GM18951 (cell line): ENCODE data around the gene GRIK4.

ENCODE experiments used
- POLR2A ChIP-seq: IDR thresholded peaks from 4 replicates; pipeline ENCODE4 v1.6.1; 2011; ENCODE audit warnings: mild to moderate bottlenecking; ENCODE audit not compliant: insufficient read length, insufficient read depth; ENCODE audit errors: extremely low read depth
- in situ Hi-C: fragments of 300-500 bp; cut with MboI; formaldehyde crosslinking; loops from one replicate; pipeline ENCODE4 v1.12.0; 2022; ENCODE audit warnings: low sequenced_read_pairs, mixed read lengths, inconsistent platforms; ENCODE audit not compliant: unreplicated experiment

Gene GRIK4

DNA sequence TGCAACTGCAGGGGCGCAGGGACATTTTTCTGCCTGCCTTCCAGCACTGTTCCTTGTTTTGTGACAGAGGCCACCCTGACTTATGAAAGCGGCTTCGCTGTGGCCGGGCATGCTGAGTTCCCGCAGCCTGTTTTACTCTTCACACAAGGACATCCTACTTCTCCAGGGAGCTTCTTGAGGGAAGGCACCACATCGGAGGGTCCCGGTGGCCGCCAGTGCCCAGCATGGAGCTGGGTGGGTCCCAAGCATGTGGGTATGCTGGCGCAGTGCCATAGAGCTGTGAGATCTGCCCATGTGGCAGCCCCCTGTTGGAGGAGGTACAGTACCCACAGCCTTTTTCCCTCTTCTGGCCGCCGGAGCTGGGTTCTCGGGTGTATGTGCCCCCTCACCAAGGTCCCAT lies 136.1 kb downstream of the GRIK4 start:
- TF ChIP-seq POLR2A = no peak
- in situ Hi-C loops = no loop called here

DNA sequence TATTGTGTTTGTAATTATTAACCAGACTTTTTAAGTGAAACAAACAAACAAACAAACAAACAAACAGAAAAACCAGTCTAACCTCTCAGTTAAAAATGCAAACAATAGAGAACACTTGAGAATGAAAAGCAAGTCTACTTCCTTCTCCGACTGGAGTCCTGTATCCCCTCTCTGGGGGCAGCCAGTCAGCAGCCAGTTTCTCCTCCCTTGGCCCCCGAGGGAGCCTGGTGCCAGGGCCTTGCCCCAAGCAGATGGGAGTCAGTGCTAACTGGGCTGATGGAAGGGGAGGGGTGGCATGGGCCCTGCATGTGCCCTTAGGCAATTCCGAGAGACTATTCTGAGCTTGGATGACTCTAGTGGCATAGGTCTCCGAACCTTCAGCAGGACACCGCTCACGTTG lies 137.2 kb downstream of the GRIK4 start:
- in situ Hi-C loops = no loop called here
- TF ChIP-seq POLR2A = no peak

DNA sequence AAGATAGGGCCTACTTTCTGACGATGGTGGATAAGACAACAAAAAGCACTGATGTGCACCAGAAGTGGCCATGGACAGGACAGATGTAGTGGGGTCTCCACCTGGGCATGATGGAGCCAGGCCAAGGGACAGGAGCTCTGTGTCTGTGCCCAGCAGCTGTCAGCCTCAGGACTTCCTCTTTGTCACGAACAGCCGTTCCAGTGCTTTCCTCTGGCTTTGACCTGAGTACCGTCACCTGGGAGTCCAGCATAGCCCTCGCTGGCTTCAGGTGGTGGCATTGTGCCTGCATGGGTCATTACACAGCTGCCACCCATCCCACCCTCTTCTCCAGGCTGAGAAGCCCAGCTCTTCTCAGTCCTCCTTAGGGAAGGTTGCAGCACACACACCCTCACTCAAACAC lies 137.8 kb downstream of the GRIK4 start:
- in situ Hi-C loops = no loop called here
- no peak for TF ChIP-seq POLR2A

DNA sequence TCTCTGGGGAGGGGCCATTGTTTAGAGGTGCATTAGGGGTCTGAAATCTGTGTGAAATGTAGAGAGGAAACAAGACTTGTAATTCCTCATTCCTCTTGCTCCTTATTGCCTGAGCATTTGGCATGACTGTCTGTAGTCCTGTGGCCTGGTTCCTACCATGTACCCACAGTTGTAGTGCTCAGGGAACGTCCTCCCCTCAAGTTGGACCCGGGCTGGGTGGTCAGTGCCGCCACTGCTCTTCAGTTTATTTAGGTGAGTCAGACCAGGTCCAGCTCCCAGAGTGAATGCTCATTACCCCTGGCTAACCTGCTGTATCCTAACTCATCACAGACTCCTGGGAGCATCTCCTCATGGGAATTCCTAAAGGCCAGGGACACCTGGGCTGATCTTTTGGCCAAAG lies 139.8 kb downstream of the GRIK4 start:
- TF ChIP-seq POLR2A = no peak
- in situ Hi-C loops = no loop called here

DNA sequence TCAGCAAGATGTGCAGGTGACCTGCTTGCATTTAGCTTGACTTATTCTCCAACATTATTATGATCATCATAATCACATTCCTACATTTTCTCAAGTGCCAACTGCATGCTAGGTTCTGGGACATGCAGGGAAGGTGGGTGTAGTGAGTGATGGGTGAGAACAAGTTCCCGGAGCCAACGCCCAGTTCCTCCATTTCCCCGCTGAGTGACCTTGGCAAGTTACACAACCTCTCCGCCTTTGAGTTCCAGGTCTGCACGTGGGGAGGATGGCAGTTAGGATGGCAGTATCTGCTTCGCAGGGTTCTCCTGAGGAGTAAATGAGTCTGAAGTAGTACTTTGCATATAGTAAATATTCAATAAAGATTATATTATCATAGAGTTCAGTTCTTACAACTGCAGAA lies 140.3 kb downstream of the GRIK4 start:
- no peak for TF ChIP-seq POLR2A
- in situ Hi-C loops = no loop called here

DNA sequence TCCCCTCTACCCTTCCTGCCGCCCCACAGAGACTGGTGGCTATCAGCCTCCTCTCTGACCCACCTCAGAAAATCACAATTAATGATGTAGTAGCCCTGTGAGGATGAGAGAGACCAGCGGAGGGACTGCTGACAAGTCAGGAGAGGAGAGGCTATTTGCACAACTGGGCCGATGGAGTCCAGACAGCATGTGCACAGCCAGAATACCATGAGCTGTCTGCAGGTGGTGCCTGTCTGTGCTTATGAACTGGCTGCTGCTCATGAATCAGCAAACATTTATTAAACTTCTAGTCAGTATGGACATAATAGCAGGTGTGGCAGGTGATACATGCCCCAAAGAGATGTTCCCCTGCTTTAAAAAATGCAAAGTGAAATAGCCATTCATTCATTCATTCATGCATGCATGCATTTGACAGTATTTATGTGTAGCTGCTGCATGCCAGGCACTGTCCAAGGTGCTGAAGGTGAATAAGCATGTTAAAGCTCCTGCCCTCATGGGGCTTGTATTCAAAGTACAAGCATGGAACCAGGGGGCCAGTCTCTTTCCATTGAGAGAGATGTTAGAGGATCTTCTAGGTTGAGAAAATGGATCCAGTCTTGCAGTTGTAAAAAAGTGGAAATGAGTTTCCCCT lies 141.3 kb downstream of the GRIK4 start:
- no peak for TF ChIP-seq POLR2A
- in situ Hi-C loops = no loop called here

DNA sequence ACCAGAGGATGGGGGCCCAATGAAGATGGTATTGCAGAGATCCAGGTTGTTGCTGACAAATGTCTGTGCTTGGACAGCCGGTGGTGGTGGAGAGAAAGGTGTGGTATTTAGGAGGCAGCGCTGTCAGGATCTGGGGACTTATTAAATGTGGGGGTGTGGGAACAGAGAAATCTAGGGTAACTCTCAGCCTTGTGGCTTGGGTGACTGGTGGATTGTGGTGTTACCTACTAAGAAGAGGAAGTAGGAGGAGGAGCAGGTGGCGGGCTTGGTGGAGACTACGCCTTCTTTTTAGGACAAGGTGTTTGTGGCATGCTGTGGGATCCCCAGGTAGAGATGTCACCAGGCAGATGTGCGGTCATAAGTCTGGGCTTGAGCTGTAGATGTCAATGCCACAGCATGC lies 144.0 kb downstream of the GRIK4 start:
- no peak for TF ChIP-seq POLR2A
- in situ Hi-C loops = no loop called here

DNA sequence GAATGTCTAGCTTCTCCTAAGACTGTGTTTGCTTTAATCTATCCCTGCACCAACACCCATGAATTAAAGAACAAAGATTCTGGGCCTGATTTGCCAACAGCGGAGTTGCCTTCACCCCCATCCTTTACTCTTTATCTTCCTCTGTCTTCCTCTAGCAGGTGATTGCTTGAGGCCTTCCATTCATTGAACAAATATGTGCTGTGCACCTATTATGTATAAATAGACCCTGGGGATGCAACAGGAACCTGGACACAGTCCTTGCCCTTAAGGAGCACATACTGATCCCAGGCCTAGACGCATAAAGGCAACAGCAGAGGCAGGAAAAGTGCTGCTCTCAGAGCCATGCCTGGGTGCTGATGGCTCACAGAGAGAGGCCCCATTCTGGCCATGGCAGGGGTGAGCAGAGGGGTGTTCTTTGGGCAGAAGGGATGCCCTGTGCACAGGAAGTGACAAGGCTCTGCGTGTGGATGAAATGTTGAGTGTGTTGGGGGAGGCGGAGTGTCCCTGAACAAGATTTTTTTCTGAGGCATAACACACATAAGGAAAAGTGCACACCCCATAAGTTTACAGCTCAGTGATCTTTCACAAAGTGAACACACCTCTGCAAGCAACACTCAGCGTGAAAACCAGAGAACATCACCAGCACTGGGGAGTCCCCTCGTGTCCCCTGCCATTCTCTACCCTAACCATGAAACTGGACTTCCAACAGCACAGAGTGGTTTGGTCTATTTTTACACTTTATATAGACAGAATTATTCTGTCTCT lies 145.9 kb downstream of the GRIK4 start:
- in situ Hi-C loops = no loop called here
- no peak for TF ChIP-seq POLR2A

DNA sequence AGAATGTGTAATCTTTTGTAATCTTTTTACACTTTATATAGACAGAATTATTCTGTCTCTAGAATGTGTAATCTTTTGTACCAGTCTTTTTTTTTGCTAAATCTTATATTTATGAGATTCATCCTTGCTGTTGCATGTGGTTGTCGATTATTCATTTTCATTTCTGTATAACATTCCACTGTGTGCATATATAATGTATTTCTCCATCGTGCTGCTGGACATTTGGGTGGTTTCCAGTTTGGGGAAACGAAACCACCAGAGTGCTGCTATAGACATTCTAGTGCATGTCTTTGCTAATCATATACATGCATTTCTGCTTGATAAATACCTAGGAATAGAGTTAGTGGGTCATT lies 146.5 kb downstream of the GRIK4 start:
- in situ Hi-C loops = no loop called here
- TF ChIP-seq POLR2A = no peak

DNA sequence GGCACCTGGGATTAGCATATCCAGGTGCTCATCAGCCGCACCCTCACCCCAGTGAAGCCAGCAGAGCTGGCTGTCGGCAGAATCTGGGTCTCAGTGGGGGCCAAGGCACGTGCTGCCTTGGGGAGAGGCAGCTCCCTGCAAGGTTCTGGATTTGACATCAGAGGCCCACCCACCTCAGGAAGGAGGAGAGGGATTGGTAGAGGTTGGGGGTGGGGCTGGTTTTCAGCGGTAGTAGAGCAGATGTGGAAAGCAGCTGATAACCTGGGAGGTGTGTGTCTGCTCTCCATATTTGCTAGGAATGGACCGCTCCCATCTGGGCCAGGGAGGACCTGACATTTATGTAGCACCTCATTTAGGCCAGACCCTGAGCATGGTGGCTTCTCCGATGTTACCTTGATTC lies 147.5 kb downstream of the GRIK4 start:
- no peak for TF ChIP-seq POLR2A
- in situ Hi-C loops = no loop called here

DNA sequence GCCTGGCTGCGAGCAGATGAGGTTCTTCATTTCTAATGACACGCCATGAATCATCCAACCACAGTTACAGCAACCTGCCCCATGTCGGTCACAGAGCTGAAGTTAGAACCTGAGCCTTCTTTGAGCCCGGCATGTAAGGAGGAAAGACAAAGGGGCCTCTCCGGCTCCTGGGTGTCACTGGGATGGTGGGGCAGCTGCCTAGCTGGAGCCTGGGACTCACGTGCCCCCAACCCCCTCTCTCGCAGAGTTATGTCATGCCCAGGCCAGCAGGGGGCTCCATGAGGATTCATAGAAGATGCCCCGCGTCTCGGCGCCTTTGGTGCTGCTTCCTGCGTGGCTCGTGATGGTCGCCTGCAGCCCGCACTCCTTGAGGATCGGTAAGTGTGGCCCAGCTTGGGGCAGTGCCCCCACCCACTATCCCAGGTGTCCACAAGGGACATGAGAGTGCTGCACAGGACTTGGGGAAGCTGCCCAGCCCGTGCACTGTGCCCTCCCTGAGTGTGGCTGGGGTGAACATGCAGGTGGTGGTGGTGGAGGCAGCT lies 148.5 kb downstream of the GRIK4 start:
- in situ Hi-C loops = no loop called here
- TF ChIP-seq POLR2A = no peak

DNA sequence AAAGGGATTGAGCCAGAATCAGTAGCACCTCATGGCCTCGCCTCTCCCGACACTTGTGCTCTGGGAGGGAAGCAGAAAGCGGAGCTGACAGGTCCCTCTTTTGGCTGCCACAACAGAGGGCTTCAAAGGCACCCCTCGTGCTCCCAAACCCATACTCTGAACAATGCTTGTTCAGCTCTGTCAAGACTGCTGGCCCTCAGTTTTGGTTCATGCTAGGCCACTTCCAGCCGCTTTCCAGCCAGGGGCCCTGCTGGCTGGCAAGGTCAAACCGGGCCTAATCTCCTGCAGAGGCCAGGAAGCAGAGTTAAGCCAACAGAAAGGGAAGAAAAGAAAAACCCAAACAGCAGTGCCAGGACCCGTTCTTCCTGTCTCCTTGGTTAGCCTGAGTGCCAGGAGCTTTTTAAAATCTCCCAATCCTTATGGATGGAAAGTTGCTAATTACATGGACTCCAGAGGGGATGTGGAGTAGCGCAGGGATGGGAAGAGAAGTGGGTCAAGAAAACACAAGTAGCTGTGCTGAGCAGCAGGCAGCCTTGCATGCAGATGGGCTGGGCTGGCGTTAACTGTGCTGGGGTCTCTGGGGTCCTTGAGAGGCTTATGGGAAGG lies 150.6 kb downstream of the GRIK4 start:
- in situ Hi-C loops = no loop called here
- TF ChIP-seq POLR2A = no peak

DNA sequence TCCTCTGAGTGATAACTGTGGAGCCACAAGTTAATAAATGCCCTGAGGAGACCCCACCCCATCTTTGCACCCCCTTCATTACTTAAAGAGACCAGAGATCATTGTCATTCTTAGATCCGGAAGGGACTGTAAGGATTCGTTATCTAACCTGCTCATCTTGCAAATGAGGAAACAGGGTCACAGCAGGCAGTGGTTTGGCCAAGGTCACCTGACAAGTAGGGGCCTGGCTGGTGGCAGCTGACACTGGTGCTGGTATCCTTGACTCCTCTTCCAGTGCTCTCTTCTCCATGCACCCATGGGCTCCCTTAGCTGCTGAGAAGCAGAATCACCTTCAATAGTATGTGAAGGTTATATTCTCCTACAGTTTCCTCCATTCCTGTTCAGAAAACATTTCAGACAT lies 151.6 kb downstream of the GRIK4 start:
- no peak for TF ChIP-seq POLR2A
- in situ Hi-C loops = no loop called here

DNA sequence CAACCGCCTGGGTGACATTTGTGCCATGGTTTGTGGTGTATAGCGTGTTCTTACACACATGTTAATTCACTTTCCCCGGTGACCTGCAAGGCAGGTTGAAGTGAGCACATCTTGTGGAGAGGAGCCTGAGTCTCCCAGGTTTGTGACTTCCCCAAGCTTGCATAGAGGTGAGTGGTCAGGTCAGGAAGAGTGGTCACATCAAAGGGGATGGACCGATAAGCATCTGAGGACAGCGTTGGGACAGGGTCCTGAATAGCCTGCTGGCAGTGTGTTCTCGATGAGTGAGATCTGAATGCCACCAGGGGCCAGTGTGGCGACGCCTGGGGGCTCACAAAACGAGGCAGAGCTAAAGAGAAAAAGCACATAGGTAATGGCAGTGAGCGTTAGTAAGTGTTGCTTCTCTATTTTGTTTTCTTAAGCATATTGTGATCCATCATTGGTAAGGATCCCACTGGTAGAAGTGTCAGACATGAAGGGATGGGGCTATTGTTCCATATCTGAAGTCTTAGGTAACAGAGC lies 154.6 kb downstream of the GRIK4 start:
- no peak for TF ChIP-seq POLR2A
- in situ Hi-C loops = no loop called here
